ENCODE data around the gene CLIC4.

Gene CLIC4

DNA sequence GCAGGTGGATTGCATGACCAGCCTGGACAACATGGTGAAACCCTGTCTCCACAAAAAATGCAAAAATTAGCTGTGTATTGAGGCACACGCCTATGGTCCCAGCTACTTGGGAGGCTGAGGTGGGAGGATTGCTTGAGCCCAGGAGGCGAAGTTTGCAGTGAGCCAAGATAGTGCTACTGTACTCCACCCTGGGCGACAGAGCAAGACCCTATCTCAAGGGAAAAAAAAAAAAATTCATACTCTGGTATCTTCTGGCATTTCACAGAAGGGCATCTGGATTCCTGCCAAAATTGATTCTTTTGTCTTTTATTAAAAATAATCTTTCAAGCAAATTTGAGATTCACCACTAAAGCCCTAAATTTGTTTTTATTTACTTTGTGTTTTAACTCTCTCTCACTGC, 19.2 kb downstream of the CLIC4 start:
- no peak for DNase-seq (ENCODE audit: low spot score)
- peak overlapping the region; percentile 14; the same call in 1 of the 2 replicates for H3K27ac ChIP-seq
- TF ChIP-seq, protein P1, sequence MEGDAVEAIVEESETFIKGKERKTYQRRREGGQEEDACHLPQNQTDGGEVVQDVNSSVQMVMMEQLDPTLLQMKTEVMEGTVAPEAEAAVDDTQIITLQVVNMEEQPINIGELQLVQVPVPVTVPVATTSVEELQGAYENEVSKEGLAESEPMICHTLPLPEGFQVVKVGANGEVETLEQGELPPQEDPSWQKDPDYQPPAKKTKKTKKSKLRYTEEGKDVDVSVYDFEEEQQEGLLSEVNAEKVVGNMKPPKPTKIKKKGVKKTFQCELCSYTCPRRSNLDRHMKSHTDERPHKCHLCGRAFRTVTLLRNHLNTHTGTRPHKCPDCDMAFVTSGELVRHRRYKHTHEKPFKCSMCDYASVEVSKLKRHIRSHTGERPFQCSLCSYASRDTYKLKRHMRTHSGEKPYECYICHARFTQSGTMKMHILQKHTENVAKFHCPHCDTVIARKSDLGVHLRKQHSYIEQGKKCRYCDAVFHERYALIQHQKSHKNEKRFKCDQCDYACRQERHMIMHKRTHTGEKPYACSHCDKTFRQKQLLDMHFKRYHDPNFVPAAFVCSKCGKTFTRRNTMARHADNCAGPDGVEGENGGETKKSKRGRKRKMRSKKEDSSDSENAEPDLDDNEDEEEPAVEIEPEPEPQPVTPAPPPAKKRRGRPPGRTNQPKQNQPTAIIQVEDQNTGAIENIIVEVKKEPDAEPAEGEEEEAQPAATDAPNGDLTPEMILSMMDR (conservative IDR thresholded peaks at IDR 0.05; ENCODE audit: low read depth), result no peak
- CTCF ChIA-PET, result no interaction called here
- POLR2A ChIA-PET (ENCODE audit: low non-redundant PET), result no interaction called here

DNA sequence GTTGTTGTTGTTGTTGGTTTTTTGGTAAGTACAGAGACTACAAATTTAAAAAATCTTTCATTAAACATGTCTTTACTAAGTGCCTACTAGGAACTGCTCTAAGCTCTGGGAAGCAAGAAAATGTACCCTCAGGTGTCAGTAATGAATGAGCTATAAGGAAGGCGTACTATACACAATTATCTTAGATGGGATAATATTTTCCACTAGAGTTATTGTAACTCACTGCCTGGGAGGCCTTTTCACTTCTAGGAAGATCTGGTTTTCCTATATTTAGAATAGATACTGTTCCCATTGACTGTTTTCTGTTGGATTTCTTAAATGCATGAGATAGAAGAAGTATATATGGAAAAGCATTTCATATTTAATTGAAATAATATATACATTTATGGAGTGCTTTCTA, 19.6 kb downstream of the CLIC4 start:
- CTCF ChIA-PET, result no interaction called here
- TF ChIP-seq, protein P1 (conservative IDR thresholded peaks at IDR 0.05; ENCODE audit: low read depth), result no peak
- H3K27ac ChIP-seq, result no peak overlapping the region

DNA sequence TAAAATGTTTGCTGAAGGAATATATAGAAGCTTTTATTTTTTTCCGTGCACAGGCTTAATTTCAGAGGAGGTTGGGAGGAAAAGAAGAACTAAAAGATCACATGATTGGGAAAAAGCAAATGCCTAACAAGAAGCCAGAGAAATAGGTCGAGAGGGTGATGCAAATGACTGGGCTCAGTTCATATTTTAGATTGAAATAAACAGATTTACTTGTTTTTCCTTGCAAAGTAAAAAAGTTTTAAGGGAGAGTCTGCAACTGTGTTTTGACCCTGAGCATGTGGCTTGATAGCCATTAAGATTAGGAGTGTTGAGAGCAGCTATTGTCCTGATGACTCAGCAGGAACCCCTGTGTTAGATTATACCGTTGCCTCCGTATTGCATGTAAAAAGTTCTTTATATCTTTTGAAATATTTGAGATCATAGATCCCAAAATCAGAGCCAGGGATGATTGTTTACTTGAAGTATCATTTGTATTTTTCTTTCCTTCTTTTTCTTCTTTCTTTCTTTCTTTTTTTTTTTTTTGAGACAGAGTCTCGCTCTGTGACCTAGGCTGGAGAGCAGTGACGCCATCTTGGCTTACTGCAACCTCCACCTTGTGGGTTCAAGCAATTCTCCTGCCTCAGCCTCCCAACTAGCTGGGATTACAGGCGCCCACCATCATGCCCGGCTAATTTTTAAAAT, 20.2 kb downstream of the CLIC4 start:
- ChIA-PET CTCF (no interaction called here), POLR2A (ENCODE audit: low non-redundant PET) (interaction anchor here (0.7 kb wide), 1 partner anchor 19 kb away, joined by 5 read pairs; no protein-coding TSS in a partner anchor)
- H3K27ac ChIP-seq, result peak overlapping the region; percentile 29; the same call in 1 of the 2 replicates
- no peak for DNase-seq (ENCODE audit: low spot score)
- TF ChIP-seq, protein P1 (conservative IDR thresholded peaks at IDR 0.05; ENCODE audit: low read depth), result no peak

More for the DNA sequence above, 19.6 kb downstream of the CLIC4 start:
- POLR2A ChIA-PET (ENCODE audit: low non-redundant PET), result interaction anchor here (0.7 kb wide), 1 partner anchor 19 kb away, joined by 5 read pairs; no protein-coding TSS in a partner anchor
- no peak for DNase-seq (ENCODE audit: low spot score)

DNA sequence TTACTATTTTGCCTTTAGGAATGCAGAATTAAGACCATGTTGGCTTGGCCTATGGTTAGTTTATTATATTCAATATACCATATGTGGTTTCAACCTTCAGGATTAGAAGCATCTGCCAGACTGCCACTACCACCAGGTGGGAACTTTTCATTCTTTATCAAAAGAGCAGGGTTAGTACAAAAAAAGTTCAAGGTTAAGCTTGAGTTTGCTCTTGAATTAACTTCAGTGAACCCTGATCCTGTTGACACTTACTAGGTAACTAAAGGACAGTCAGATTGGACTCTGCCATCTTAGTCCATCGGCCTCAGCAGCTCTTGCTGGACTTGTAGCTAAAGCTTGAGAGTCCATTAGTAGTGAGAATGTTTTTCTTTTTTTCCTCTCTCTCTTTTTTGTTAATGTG, 22.1 kb downstream of the CLIC4 start:
- TF ChIP-seq, protein P1 (conservative IDR thresholded peaks at IDR 0.05; ENCODE audit: low read depth), result no peak
- ChIA-PET CTCF (no interaction called here), POLR2A (ENCODE audit: low non-redundant PET) (interaction anchor here (0.7 kb wide), 2 partner anchors 41 to 1756 kb away, joined by 5 to 7 read pairs; no protein-coding TSS in a partner anchor)
- H3K27ac ChIP-seq, result no peak overlapping the region
- DNase-seq (ENCODE audit: low spot score), result no peak

DNA sequence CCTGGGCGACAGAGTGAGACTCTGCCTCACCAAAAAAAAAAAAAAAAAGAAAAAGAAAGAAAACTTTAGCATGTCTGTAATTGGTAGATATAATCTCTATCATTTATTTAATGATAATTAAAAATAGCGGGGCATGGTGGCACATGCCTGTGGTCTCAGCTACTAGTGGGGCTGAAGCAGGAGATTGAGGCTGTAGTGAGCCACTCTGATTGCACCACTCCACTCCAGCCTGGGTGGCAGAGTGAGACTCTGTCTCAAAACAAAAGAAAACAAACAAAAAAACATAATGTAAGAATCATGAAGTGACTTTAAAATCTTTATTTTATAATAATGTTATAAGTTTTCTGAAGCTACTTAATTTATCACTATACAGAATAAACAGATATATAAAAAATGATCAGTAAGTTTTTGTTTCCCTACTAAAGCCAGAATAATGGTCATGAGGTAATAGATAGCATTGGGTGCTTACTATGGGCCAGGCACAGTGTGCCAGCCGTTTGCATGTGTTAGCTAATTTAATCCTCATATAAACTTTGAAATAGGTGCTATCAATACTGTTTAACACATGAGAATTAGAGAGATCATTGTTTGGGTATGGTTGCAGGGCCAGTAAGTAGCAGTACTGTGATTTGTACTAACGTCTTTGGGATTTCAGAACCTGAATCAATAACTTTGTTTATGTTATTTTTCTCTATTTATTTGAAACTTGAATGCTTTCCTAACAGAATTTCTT, 23.8 kb downstream of the CLIC4 start:
- DNase-seq (ENCODE audit: low spot score), result no peak
- no peak overlapping the region for H3K27ac ChIP-seq
- ChIA-PET POLR2A (ENCODE audit: low non-redundant PET) (no interaction called here), CTCF (interaction anchor here (0.6 kb wide), 1 partner anchor 50 kb away, joined by 3 read pairs; no protein-coding TSS in a partner anchor)
- TF ChIP-seq, protein P1 (conservative IDR thresholded peaks at IDR 0.05; ENCODE audit: low read depth), result no peak
